NB4 (cell line): ENCODE measurements around the gene DOC2B.
"Not testable (repeated sequence)": the region's sequence is repeated elsewhere in the genome, so short reads cannot be mapped to it uniquely, and the experiment has no call there.

Experiments used
- DNase-seq: peaks from one replicate; pipeline ENCODE4 v3.0.0; 2010; ENCODE audit warnings: low read depth
- H3K4me3 ChIP-seq: one replicate; pipeline ENCODE4 v1.5.1; 2011; ENCODE audit warnings: mild to moderate bottlenecking, low read depth, low read length, moderate library complexity
- CTCF ChIP-seq: IDR thresholded peaks from one replicate; pipeline ENCODE4 v1.5.1; 2012; ENCODE audit warnings: low read depth, low read length
- MAX ChIP-seq: IDR thresholded peaks from 2 replicates; pipeline ENCODE4 v1.6.1; 2011; ENCODE audit warnings: low read depth, low read length
- MYC ChIP-seq: IDR thresholded peaks from 2 replicates; pipeline ENCODE4 v1.6.1; 2011; ENCODE audit warnings: low read depth, low read length
- POLR2A ChIP-seq: IDR thresholded peaks from 2 replicates; pipeline ENCODE4 v1.6.1; 2011; ENCODE audit warnings: mild to moderate bottlenecking; ENCODE audit not compliant: insufficient read length; ENCODE audit errors: extremely low read depth

DOC2B gene

GRCh38 chr17:219696-220095 is 38.2 kb upstream of the DOC2B start:
- DNase-seq: no peak
- TF ChIP-seq CTCF (no peak), POLR2A (no peak), MAX (no peak), MYC (no peak)
- no peak overlapping the region for H3K4me3 ChIP-seq

- TF ChIP-seq MYC (no peak), POLR2A (no peak), MAX (no peak), CTCF (no peak)
- no peak for DNase-seq
Observed at GRCh38 chr17:218432-219110, 37.1 kb upstream of the DOC2B start.

GRCh38 chr17:216625-217024 is 35.2 kb upstream of the DOC2B start:
- no peak for TF ChIP-seq MYC
- TF ChIP-seq MAX: no peak
- TF ChIP-seq CTCF: no peak
- TF ChIP-seq POLR2A: no peak
- H3K4me3 ChIP-seq: no peak overlapping the region
- no peak for DNase-seq

More at GRCh38 chr17:218432-219110, 37.1 kb upstream of the DOC2B start:
- no peak overlapping the region for H3K4me3 ChIP-seq

GRCh38 chr17:215563-216478 is 34.4 kb upstream of the DOC2B start:
- not testable (repeated sequence) for H3K4me3 ChIP-seq, DNase-seq

GRCh38 chr17:214881-215331 is 33.5 kb upstream of the DOC2B start:
- DNase-seq: no peak
- no peak for TF ChIP-seq MAX
- TF ChIP-seq MYC: no peak
- TF ChIP-seq CTCF: no peak
- TF ChIP-seq POLR2A: no peak
- no peak overlapping the region for H3K4me3 ChIP-seq
